ENCODE results near the gene HDLBP.

HDLBP gene

GRCh38 chr2:241273210-241274020 lies 42.1 kb downstream of the HDLBP start:
- no peak for DNase-seq

GRCh38 chr2:241272303-241273209 lies 42.9 kb downstream of the HDLBP start:
- peak; percentile 49 for DNase-seq

- DNase-seq: peak; percentile 33
Measured at GRCh38 chr2:241271706-241272302, 43.7 kb downstream of the HDLBP start.

- no peak for DNase-seq
Measured at GRCh38 chr2:241270531-241270930, 44.9 kb downstream of the HDLBP start.

GRCh38 chr2:241269707-241270520 lies 45.6 kb downstream of the HDLBP start:
- no peak for DNase-seq

GRCh38 chr2:241268716-241269445 lies 46.6 kb downstream of the HDLBP start:
- no peak for DNase-seq

- DNase-seq: no peak
Measured at GRCh38 chr2:241268306-241268705, 47.2 kb downstream of the HDLBP start.

- no peak for DNase-seq
Measured at GRCh38 chr2:241267249-241268067, 48.0 kb downstream of the HDLBP start.

GRCh38 chr2:241265506-241265905 lies 50.0 kb downstream of the HDLBP start:
- DNase-seq: no peak

GRCh38 chr2:241263061-241263460 lies 52.4 kb downstream of the HDLBP start:
- no peak for DNase-seq

GRCh38 chr2:241261628-241262027 lies 53.8 kb downstream of the HDLBP start:
- DNase-seq: no peak

- DNase-seq: no peak
Measured at GRCh38 chr2:241260911-241261310, 54.6 kb downstream of the HDLBP start.

- no peak for DNase-seq
Measured at GRCh38 chr2:241258505-241259280, 56.8 kb downstream of the HDLBP start.

GRCh38 chr2:241257419-241258032 lies 57.9 kb downstream of the HDLBP start:
- no peak for DNase-seq

GRCh38 chr2:241256168-241256545 lies 59.3 kb downstream of the HDLBP start:
- no peak for DNase-seq

GRCh38 chr2:241255542-241256167 lies 59.8 kb downstream of the HDLBP start:
- DNase-seq: no peak

- no peak for DNase-seq
Measured at GRCh38 chr2:241254904-241255351, 60.5 kb downstream of the HDLBP start.

- DNase-seq: no peak
Measured at GRCh38 chr2:241252778-241253475, 62.5 kb downstream of the HDLBP start.

Data from activated gamma-delta T cell (primary cell).